Stomach smooth muscle (tissue), 2 donors: Measurements from ENCODE around the gene UBE2E1.
"Not testable (repeated sequence)": the region's sequence is repeated elsewhere in the genome, so short reads cannot be mapped to it uniquely, and the experiment has no call there.

Source experiments
- H3K27ac ChIP-seq: one replicate; pipeline ENCODE4 v1.7.0; 2013; ENCODE audit warnings: mild to moderate bottlenecking, low read length, inconsistent platforms
- H3K27me3 ChIP-seq, 2 donors: one replicate each; pipeline ENCODE4 v1.7.0; 2013; ENCODE audit warnings: low read length in 2 of 2; ENCODE audit not compliant: insufficient read depth in 2 of 2, control insufficient read depth in 1 of 2
- H3K36me3 ChIP-seq, 2 donors: one replicate each; pipeline ENCODE4 v1.7.0; 2013; ENCODE audit warnings: low read length in 2 of 2; ENCODE audit not compliant: control insufficient read depth in 2 of 2, insufficient read depth in 2 of 2
- H3K4me1 ChIP-seq: one replicate; pipeline ENCODE4 v1.7.0; 2013; ENCODE audit warnings: low read length; ENCODE audit not compliant: control insufficient read depth, insufficient read depth
- H3K4me3 ChIP-seq, 2 donors: one replicate each; pipeline ENCODE4 v1.7.0; 2013; ENCODE audit warnings: low read length in 2 of 2
- H3K9ac ChIP-seq, 2 donors: one replicate each; pipeline ENCODE4 v1.7.0; 2013; ENCODE audit warnings: low read length in 2 of 2, mild to moderate bottlenecking in 1 of 2
- H3K9me3 ChIP-seq, 2 donors: one replicate each; pipeline ENCODE4 v1.7.0; 2013; ENCODE audit warnings: low read length in 2 of 2; ENCODE audit not compliant: control insufficient read depth in 2 of 2
- donor health status: healthy.
- donor health status: Pancreatic carcinoma.

The UBE2E1 gene

DNA sequence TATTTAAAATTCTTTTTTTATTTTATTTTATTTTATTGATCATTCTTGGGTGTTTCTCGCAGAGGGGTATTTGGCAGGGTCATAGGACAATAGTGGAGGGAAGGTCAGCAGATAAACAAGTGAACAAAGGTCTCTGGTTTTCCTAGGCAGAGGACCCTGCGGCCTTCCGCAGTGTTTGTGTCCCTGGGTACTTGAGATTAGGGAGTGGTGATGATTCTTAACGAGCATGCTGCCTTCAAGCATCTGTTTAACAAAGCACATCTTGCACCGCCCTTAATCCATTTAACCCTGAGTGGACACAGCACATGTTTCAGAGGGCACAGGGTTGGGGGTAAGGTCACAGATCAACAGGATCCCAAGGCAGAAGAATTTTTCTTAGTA, 64.9 kb downstream of the UBE2E1 start:
- H3K27ac ChIP-seq, H3K4me3 ChIP-seq, H3K36me3 ChIP-seq, H3K9me3 ChIP-seq, H3K9ac ChIP-seq, H3K27me3 ChIP-seq: not testable (repeated sequence)
- peaks cover 17% of the 10 kb centered on the region for H3K4me1 ChIP-seq

DNA sequence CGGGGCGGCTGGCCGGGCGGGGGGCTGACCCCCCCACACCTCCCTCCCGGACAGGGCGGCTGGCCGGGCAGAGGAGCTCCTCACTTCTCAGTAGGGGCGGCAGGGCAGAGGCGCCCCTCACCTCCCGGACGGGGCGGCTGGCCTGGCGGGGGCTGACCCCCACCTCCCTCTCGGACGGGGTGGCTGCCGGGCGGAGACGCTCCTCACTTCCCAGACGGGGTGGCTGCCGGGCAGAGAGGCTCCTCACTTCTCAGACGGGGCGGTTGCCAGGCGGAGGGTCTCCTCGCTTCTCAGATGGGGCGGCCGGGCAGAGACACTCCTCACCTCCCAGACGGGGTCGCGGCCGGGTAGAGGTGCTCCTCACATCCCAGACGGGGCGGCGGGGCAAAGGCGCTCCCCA, 65.6 kb downstream of the UBE2E1 start:
- H3K4me1 ChIP-seq = peaks cover 10% of the 10 kb centered on the region
- not testable (repeated sequence) for H3K36me3 ChIP-seq, H3K9ac ChIP-seq, H3K27me3 ChIP-seq, H3K9me3 ChIP-seq, H3K4me3 ChIP-seq, H3K27ac ChIP-seq

DNA sequence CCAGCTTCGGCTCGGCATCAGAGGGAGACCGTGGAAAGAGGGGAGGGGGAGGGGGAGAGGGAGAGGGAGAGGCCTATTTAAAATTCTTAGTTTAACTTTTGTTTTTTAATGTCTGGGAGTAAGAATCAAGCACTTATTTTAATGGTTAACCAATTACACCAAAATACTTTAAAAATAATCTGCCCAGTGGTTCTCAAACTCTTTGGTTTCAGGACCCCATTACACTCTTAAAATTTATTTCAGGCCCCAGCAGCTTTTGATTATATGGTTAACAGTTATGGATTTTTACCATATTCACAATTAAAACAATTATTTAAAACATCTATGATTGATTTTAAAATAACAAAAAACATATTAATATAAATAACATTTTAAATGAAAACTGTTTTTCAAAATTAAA, 66.6 kb downstream of the UBE2E1 start:
- no peaks in the 10 kb centered on the region for H3K27me3 ChIP-seq
- peaks cover 11% of the 10 kb centered on the region for H3K4me1 ChIP-seq
- H3K9ac ChIP-seq = no peak overlapping the region
- H3K9me3 ChIP-seq = no peaks in the 10 kb centered on the region
- H3K36me3 ChIP-seq = no peaks in the 10 kb centered on the region
- H3K27ac ChIP-seq = no peak overlapping the region
- no peak overlapping the region for H3K4me3 ChIP-seq

DNA sequence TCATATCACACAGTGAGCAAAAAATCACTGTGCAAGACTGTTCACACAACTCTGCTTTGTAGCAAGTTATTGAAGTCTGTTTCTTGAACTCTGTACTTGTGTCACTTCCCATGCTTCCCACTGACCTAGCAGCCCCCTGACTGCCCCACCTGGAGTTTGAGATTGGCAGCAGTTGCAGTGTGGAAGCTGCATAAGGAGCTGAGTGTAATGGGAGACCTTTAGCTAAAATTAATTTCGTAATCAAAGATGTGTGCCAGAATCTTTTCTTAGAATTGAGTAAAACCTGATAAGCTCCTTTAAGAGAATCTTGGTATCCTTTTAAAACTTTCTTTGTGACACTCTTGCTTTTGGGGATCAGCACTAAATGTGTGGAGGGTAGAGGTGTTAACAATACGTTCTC, 68.2 kb downstream of the UBE2E1 start:
- Histone ChIP-seq H3K4me3 (no peak overlapping the region), H3K36me3 (no peaks in the 10 kb centered on the region), H3K9ac (no peak overlapping the region), H3K27ac (no peak overlapping the region), H3K4me1 (peaks cover 11% of the 10 kb centered on the region), H3K9me3 (no peaks in the 10 kb centered on the region), H3K27me3 (no peaks in the 10 kb centered on the region)

DNA sequence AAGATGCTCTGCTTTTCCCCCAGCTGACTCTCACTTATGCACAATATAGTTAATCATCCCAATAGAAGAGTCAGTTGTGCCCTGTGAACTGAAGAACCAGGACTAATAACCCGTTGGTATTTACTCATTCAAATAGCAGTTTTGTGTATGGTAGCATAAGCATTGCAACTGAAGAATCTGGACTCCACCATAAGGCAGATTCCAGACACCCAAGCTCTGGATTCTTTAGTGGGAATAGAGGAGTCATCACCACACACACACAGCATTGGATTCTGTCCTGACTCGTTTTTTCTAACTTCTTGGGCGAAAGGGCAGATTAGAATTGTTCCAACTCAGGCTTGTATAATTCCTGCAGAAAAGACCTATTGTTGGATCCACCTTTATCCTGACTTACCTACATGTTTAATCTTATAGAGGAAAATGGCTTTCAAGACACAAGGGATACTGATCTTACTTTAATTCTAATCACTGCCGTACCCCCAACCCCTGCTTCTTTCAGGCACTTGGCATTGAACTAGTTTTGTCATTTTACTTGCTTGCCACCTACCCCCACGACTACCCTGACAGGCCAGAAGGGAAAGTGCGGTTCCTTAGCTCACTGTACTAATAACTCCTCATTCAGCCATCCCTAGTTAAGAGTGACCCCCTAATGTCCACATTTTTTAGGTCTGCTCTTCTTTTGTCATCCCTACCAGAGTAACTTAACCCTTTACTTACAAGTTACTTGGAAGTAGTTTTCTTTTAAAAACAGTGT, 68.8 kb downstream of the UBE2E1 start:
- Histone ChIP-seq H3K27ac (no peak overlapping the region), H3K9ac (no peak overlapping the region), H3K36me3 (no peaks in the 10 kb centered on the region), H3K4me3 (no peak overlapping the region), H3K27me3 (no peaks in the 10 kb centered on the region), H3K9me3 (no peaks in the 10 kb centered on the region), H3K4me1 (peaks cover 11% of the 10 kb centered on the region)

DNA sequence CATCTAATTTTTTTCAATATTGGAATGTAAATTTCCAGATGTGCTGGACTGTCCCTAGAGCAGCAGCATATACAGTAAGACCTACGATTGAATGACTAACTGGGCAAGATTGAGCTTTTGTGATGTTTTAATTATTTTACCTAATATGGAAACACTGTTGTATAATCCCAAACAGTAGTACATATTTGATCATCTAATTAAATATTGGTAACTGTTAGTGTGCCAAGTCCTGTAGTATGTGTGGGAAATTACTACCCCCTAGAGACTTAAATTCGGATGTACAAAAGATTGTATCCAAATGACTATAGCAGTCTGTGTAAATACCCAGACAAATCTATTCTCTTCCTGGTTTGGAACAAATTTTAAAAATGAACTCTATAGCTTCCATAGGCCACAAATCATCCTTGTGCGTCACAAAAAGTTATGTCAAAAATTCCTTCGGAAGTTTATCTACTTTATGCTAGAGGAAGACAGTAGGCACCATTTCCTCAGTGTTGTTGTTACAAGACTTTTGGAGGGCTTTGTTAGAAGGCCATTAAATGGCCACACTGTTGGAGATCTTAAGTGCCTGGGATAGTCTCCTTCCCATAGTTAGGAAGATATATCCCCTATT, 69.5 kb downstream of the UBE2E1 start:
- Histone ChIP-seq H3K36me3 (no peaks in the 10 kb centered on the region), H3K9ac (no peak overlapping the region), H3K27me3 (no peaks in the 10 kb centered on the region), H3K4me1 (peaks cover 10% of the 10 kb centered on the region), H3K27ac (no peak overlapping the region), H3K9me3 (no peaks in the 10 kb centered on the region), H3K4me3 (no peak overlapping the region)

DNA sequence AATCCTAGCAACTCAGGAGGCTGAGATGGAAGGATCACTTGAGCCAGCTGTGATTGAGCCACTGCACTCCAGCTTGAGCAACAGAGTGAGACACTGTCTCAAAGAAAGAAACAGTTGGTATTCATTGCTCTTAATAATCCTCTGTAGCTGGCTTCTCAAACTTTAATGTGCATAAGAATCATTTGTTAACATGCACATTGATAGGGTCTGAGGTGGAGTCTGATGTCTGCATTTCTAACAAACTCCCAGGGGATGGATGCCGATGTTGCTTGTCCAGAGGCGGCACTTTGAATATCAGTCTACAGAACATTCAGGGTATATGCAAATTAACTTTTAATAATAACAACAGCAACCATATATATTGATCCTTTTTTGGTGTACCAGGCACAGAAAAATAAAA, 71.2 kb downstream of the UBE2E1 start:
- Histone ChIP-seq H3K36me3 (no peaks in the 10 kb centered on the region), H3K27ac (no peak overlapping the region), H3K27me3 (no peaks in the 10 kb centered on the region), H3K9ac (no peak overlapping the region), H3K4me1 (peaks cover 9% of the 10 kb centered on the region), H3K4me3 (no peak overlapping the region), H3K9me3 (no peaks in the 10 kb centered on the region)

DNA sequence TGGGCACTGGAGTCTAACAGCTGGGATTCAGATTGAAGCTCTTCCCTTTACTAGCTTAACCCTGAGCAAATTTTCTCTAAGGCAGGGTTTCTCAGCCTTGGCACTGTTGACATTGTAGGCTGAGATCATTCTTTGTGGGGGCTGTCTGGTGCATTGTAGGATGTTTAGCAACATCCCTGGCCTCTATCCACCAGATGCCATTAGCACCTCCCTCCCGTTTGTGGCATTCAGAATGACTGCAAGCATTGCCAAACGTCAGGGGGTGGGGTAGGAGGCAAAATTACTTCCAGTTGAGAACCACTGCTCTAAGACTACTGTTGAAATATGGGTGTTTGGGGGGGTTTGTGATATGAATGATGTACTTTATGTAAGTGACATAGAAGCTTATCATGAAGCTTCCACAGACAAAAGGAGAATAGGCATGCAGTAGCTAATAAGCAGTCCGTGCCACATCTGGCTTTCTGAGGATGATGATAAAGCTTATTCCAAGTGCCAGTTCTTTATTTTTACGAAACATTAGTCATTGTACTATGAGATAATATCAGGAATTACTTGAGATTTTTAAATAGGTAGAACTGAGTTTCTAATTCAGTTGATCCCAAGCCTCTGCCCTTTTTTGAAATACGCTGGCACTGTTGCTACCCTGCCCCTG, 71.7 kb downstream of the UBE2E1 start:
- Histone ChIP-seq H3K9me3 (no peaks in the 10 kb centered on the region), H3K4me1 (peaks cover 9% of the 10 kb centered on the region), H3K36me3 (no peaks in the 10 kb centered on the region), H3K27ac (no peak overlapping the region), H3K27me3 (no peaks in the 10 kb centered on the region), H3K9ac (no peak overlapping the region), H3K4me3 (no peak overlapping the region)

DNA sequence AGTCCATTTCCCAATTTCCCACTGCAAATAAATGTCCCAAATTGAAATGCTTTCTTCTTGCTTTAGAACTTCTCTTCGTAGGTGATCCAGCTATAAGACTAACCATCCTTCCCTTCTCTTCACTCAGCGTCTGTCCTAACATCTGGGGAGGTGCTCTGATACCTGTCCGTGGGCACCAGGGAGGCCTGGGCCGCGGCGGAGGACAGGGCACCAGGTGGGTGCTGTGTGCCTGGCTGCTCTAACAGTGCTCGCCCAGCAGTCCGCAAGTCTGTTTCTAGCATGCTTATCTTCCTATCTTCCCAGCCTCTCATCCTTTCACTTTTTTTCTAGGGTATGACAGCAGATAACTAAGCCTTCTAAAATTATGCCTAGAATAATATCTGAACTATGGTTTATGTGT, 73.7 kb downstream of the UBE2E1 start:
- no peaks in the 10 kb centered on the region for H3K9me3 ChIP-seq
- no peak overlapping the region for H3K9ac ChIP-seq
- H3K36me3 ChIP-seq = no peaks in the 10 kb centered on the region
- H3K27me3 ChIP-seq = no peaks in the 10 kb centered on the region
- H3K4me1 ChIP-seq = peaks cover 4% of the 10 kb centered on the region
- no peak overlapping the region for H3K27ac ChIP-seq
- no peak overlapping the region for H3K4me3 ChIP-seq

DNA sequence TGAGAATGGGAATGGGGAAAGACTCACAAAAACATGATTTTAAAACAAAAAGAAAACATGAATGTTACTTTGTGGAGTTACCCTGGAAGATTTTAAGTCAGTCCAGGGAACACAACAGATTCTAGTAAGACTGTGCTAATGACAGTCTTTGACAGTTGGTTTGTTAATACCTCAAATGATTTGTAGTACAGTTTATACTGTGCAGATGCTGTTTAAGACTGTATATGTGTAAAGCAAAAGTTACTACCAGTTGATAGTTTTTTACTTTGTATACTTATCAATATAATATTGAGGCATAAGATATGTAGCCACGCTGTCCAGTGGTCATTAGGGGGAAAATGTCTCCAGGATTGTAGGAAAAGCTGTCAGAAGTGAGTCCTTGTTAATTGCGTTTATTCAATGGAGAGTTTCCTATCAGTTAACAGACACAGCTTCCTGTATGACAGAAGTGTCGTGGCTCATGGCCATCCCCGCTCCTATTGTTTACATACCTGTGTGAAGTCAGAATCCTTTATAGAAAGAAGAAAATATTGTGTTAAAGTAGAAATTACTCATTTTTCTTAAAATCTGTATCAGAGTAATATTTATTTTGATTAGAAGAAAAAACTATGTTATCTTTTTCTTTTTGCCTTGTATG, 75.1 kb downstream of the UBE2E1 start:
- Histone ChIP-seq H3K27ac (no peak overlapping the region), H3K4me3 (no peak overlapping the region), H3K9me3 (no peaks in the 10 kb centered on the region), H3K4me1 (peaks cover 3% of the 10 kb centered on the region), H3K36me3 (no peaks in the 10 kb centered on the region), H3K27me3 (no peaks in the 10 kb centered on the region), H3K9ac (no peak overlapping the region)

DNA sequence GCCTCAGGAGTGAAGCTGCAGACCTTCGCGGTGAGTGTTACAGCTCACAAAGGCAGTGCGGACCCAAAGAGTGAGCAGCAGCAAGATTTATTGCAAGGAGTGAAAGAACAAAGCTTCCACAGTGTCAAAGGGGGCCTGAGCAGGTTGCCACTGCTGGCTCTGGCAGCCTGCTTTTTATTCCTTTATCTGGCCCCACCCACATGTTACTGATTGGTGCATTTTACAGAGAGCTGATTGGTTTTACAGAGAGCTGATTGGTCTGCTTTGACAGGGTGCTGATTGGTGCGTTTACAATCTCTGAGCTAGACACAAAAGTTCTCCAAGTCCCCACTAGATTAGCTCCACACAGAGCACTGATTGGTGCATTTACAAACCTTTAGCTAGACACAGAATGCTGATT, 76.2 kb downstream of the UBE2E1 start:
- H3K9ac ChIP-seq, H3K27me3 ChIP-seq, H3K36me3 ChIP-seq, H3K4me1 ChIP-seq, H3K4me3 ChIP-seq, H3K9me3 ChIP-seq, H3K27ac ChIP-seq: not testable (repeated sequence)
